Neural progenitor cell (in vitro differentiated cells): ENCODE data around the gene UBE2V1. TPM values are rescaled to one million over a fixed set of nuclear protein-coding genes. Genes with fewer than 3 reads are reported as not detected.
"Not testable (repeated sequence)": the region's sequence is repeated elsewhere in the genome, so short reads cannot be mapped to it uniquely, and the experiment has no call there.

Experiments used
- DNase-seq: peaks from one replicate; pipeline ENCODE4 v3.0.0-alpha.2; 2016; ENCODE audit warnings: low spot score
- H2AFZ ChIP-seq: fragments of 200-600 bp; sonication (generic); replicated peaks from 2 replicates; pipeline ENCODE4 v1.6.1; 2016; ENCODE audit warnings: antibody characterized with exemption
- H3F3A ChIP-seq: fragments of 200-600 bp; sonication (generic); 2 replicates; pipeline ENCODE4 v1.6.1; 2016; ENCODE audit warnings: antibody characterized with exemption, low read depth
- H3K27ac ChIP-seq: fragments of 200-600 bp; sonication (generic); 2 replicates; pipeline ENCODE4 v1.5.1; 2016; ENCODE audit warnings: mild to moderate bottlenecking
- H3K27me3 ChIP-seq: fragments of 200-600 bp; sonication (generic); 2 replicates; pipeline ENCODE4 v1.6.1; 2016; ENCODE audit warnings: mild to moderate bottlenecking, moderate library complexity
- H3K36me3 ChIP-seq: fragments of 200-600 bp; sonication (generic); 2 replicates; pipeline ENCODE4 v1.5.1; 2016
- H3K4me1 ChIP-seq: fragments of 200-600 bp; sonication (generic); 2 replicates; pipeline ENCODE4 v1.6.1; 2016; ENCODE audit warnings: mixed run types
- H3K4me2 ChIP-seq: fragments of 200-600 bp; sonication (generic); 2 replicates; pipeline ENCODE4 v1.6.1; 2016
- H3K4me3 ChIP-seq: fragments of 200-600 bp; sonication (generic); 2 replicates; pipeline ENCODE4 v1.5.1; 2016
- H3K79me2 ChIP-seq: fragments of 200-600 bp; sonication (generic); 2 replicates; pipeline ENCODE4 v1.6.1; 2016; ENCODE audit warnings: low read depth
- H3K9ac ChIP-seq: fragments of 200-600 bp; sonication (generic); 2 replicates; pipeline ENCODE4 v1.6.1; 2016
- H3K9me3 ChIP-seq: fragments of 200-600 bp; sonication (generic); 2 replicates; pipeline ENCODE4 v1.5.1; 2016; ENCODE audit warnings: low read depth
- H4K20me1 ChIP-seq: fragments of 200-600 bp; sonication (generic); 2 replicates; pipeline ENCODE4 v1.6.1; 2016; ENCODE audit warnings: low read depth
- H3K27ac Mint-ChIP-seq: 3 replicates; pipeline ENCODE4 v1.8.0; 2021; ENCODE audit warnings: mixed read lengths
- H3K27me3 Mint-ChIP-seq: 2 replicates; pipeline ENCODE4 v1.8.0; 2022; ENCODE audit warnings: low read depth, mild to moderate bottlenecking, inconsistent platforms, moderate library complexity, mixed read lengths; ENCODE audit not compliant: insufficient read depth
- H3K36me3 Mint-ChIP-seq: 3 replicates; pipeline ENCODE4 v1.8.0; 2021; ENCODE audit warnings: mixed read lengths
- H3K4me1 Mint-ChIP-seq: 3 replicates; pipeline ENCODE4 v1.8.0; 2021; ENCODE audit warnings: mixed read lengths
- H3K4me3 Mint-ChIP-seq: 3 replicates; pipeline ENCODE4 v1.8.0; 2021; ENCODE audit warnings: mild to moderate bottlenecking, moderate library complexity, mixed read lengths
- H3K9me3 Mint-ChIP-seq: 3 replicates; pipeline ENCODE4 v1.8.0; 2020; ENCODE audit warnings: mixed read lengths
- EZH2 ChIP-seq: fragments of 200-600 bp; sonication (generic); IDR thresholded peaks from 2 replicates; pipeline ENCODE4 v1.6.1; 2017; ENCODE audit warnings: antibody characterized with exemption, mild to moderate bottlenecking, moderate library complexity
- EZH2phosphoT487 ChIP-seq: fragments of 200-600 bp; sonication (generic); IDR thresholded peaks from 2 replicates; pipeline ENCODE4 v1.6.1; 2017; ENCODE audit warnings: antibody characterized with exemption
- total RNA-seq: library from RNA; depleted of rRNA; stranded (reverse); fragments of >200 nt; gene quantifications from 2 replicates; pipeline ENCODE4 v1.2.3, GENCODE V29; 2015; ENCODE audit warnings: low replicate concordance
- TF ChIP-seq, protein P1 (sequence below): fragments of 200-600 bp; sonication (generic); IDR thresholded peaks from 2 replicates; pipeline ENCODE4 v1.5.1; 2017; ENCODE audit warnings: antibody characterized with exemption, mild to moderate bottlenecking

Gene UBE2V1
- total RNA-seq, 1 donor from 2014 or later: 143 TPM

DNA sequence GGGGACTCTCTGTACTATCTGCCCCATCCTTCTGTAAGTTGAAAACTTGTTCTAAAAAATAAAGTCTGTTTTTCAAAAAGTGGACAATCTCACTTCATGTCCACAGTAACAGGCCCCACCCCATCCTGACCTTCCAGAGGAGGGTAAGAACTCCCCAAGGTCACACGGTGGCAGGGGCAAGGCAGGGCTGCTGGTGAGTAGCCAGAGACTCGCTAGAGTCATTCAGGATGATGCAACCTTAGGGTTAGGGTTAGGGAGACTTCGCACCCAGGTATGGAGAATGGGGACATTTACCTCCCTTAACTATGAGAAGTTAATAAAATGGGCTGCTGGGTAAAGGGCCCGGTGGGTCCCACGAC lies 25.1 kb upstream of the UBE2V1 start:
- peaks cover 14% of the 10 kb centered on the region for H3K4me1 Mint-ChIP-seq
- no peaks in the 10 kb centered on the region for H3K4me1 ChIP-seq
- H3K36me3 Mint-ChIP-seq: peaks cover 30% of the 10 kb centered on the region
- no peaks in the 10 kb centered on the region for H3F3A ChIP-seq
- H3K9ac ChIP-seq: no peak overlapping the region
- H3K4me3 ChIP-seq: no peak overlapping the region
- H3K27me3 ChIP-seq: no peaks in the 10 kb centered on the region
- H4K20me1 ChIP-seq: peaks cover 30% of the 10 kb centered on the region
- no peaks in the 10 kb centered on the region for H3K79me2 ChIP-seq
- no peak for TF ChIP-seq EZH2phosphoT487
- no peak for TF ChIP-seq EZH2
- TF ChIP-seq, protein P1, sequence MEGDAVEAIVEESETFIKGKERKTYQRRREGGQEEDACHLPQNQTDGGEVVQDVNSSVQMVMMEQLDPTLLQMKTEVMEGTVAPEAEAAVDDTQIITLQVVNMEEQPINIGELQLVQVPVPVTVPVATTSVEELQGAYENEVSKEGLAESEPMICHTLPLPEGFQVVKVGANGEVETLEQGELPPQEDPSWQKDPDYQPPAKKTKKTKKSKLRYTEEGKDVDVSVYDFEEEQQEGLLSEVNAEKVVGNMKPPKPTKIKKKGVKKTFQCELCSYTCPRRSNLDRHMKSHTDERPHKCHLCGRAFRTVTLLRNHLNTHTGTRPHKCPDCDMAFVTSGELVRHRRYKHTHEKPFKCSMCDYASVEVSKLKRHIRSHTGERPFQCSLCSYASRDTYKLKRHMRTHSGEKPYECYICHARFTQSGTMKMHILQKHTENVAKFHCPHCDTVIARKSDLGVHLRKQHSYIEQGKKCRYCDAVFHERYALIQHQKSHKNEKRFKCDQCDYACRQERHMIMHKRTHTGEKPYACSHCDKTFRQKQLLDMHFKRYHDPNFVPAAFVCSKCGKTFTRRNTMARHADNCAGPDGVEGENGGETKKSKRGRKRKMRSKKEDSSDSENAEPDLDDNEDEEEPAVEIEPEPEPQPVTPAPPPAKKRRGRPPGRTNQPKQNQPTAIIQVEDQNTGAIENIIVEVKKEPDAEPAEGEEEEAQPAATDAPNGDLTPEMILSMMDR: no peak
- no peak overlapping the region for H3K4me3 Mint-ChIP-seq
- no peak overlapping the region for H3K4me2 ChIP-seq
- no peaks in the 10 kb centered on the region for H3K9me3 Mint-ChIP-seq
- H3K27ac Mint-ChIP-seq: no peak overlapping the region
- H3K9me3 ChIP-seq: no peaks in the 10 kb centered on the region
- DNase-seq: no peak
- no peak overlapping the region for H2AFZ ChIP-seq
- no peaks in the 10 kb centered on the region for H3K36me3 ChIP-seq
- H3K27me3 Mint-ChIP-seq: peaks cover 10% of the 10 kb centered on the region
- no peak overlapping the region for H3K27ac ChIP-seq

DNA sequence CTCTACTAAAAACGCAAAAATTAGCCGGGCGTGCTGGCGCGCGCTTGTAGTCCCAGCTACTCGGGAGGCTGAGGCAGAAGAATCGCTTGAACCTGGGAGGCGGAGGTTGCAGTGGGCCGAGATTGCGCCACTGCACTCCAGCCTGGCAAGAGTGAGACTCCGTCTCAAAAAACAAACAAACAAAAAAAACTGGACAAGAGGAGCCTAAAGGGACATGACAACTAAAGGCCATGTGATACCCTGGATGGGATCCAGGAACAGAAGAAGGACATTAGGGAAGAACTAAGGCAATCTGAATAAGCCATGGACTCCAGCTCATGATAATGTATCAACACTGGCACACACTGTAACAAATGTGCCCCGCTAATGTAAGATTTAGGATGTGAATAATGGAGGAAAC lies 24.8 kb upstream of the UBE2V1 start:
- H3K27me3 ChIP-seq, H3K79me2 ChIP-seq, H3F3A ChIP-seq, H3K9me3 ChIP-seq, H2AFZ ChIP-seq, H3K4me3 ChIP-seq, H3K4me2 ChIP-seq, H3K4me1 ChIP-seq, DNase-seq, H3K27me3 Mint-ChIP-seq, H3K4me3 Mint-ChIP-seq, H3K36me3 ChIP-seq, H3K27ac ChIP-seq, H3K9me3 Mint-ChIP-seq, H3K9ac ChIP-seq: not testable (repeated sequence)
- H3K27ac Mint-ChIP-seq: peak overlapping the region; percentile 85
- H3K36me3 Mint-ChIP-seq: peaks cover 26% of the 10 kb centered on the region
- H3K4me1 Mint-ChIP-seq: peaks cover 14% of the 10 kb centered on the region
- peaks cover 30% of the 10 kb centered on the region for H4K20me1 ChIP-seq

DNA sequence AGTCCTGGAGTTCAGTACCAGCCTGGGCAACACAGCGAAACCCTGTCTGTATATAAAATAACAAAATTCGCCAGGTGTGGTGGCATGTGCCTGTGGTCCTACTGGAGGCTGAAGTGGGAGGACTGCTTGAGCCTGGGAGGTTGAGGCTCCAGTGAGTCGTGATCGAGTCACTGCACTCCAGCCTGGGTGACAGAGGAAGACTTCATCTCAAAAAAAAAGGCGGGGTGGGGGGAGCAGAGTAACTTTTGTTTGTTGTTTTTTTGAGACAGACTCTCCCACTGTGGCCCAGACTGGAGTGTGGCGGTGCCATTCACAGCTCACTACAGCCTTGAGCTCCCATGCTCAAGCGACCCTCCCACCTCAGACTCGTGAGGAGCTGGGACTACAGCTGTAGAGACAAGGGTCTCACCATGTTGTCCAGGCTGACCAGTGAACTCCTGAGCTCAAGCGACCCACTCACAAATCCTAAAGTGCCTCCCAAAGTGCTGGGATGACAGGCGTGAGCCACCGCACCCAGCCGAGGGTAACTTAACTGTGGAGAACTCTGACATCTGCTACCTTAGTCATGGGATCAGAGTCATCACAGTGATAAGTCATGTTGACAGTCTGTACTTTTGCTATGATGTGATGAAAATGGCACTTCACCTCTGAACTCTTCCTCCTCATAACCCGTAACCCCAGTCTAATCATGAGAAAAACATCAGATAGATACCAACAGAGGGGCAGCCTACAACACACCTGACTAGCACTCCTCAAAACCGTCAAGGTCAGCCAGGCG lies 24.1 kb upstream of the UBE2V1 start:
- Histone ChIP-seq H3F3A (no peaks in the 10 kb centered on the region), H3K9me3 (no peaks in the 10 kb centered on the region), H3K4me2 (no peak overlapping the region), H3K4me3 (no peak overlapping the region), H3K9ac (no peak overlapping the region), H3K79me2 (no peaks in the 10 kb centered on the region), H3K36me3 (no peaks in the 10 kb centered on the region), H4K20me1 (peaks cover 30% of the 10 kb centered on the region), H3K27me3 (no peaks in the 10 kb centered on the region), H3K4me1 (no peaks in the 10 kb centered on the region), H3K27ac (no peak overlapping the region), H2AFZ (no peak overlapping the region)
- no peak for DNase-seq
- H3K9me3 Mint-ChIP-seq: no peaks in the 10 kb centered on the region
- H3K36me3 Mint-ChIP-seq: peaks cover 23% of the 10 kb centered on the region
- peaks cover 10% of the 10 kb centered on the region for H3K27me3 Mint-ChIP-seq
- TF ChIP-seq EZH2 (no peak), EZH2phosphoT487 (no peak)
- TF ChIP-seq, protein P1: no peak
- H3K27ac Mint-ChIP-seq: no peak overlapping the region
- peaks cover 14% of the 10 kb centered on the region for H3K4me1 Mint-ChIP-seq
- no peak overlapping the region for H3K4me3 Mint-ChIP-seq

DNA sequence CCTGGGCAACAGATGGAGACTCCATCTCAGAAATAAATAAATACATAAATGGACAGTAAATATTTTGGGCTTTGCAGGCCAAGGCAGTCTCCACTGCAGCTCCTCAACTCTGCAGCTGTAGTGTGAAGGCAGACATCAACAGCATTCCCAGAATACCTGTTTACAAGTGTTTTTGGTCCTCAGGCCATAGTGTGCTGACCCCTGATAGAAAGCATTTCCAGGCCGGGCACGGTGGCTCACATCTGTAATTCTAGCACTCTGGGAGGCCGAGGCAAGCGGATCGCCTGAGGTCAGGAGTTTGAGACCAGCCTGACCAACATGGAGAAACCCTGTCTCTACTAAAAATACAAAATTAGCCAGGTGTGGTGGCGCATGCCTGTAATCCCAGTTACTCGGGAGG lies 22.2 kb upstream of the UBE2V1 start:
- H3K27ac ChIP-seq, DNase-seq, H2AFZ ChIP-seq, H3K27me3 Mint-ChIP-seq, H3K9ac ChIP-seq, H3K4me1 Mint-ChIP-seq, H3K79me2 ChIP-seq, H3K4me1 ChIP-seq, H3K27ac Mint-ChIP-seq, H3K4me3 ChIP-seq, H3K36me3 ChIP-seq, H3K4me3 Mint-ChIP-seq, H3K4me2 ChIP-seq, H3K9me3 Mint-ChIP-seq, H3K27me3 ChIP-seq, H3F3A ChIP-seq, H3K9me3 ChIP-seq: not testable (repeated sequence)
- peaks cover 22% of the 10 kb centered on the region for H3K36me3 Mint-ChIP-seq
- peaks cover 18% of the 10 kb centered on the region for H4K20me1 ChIP-seq
